ENCODE data around the gene FOXO6.
A peak's percentile ranks its signal among the peaks of the same experiment; 100 is the strongest.

The FOXO6 gene

DNA sequence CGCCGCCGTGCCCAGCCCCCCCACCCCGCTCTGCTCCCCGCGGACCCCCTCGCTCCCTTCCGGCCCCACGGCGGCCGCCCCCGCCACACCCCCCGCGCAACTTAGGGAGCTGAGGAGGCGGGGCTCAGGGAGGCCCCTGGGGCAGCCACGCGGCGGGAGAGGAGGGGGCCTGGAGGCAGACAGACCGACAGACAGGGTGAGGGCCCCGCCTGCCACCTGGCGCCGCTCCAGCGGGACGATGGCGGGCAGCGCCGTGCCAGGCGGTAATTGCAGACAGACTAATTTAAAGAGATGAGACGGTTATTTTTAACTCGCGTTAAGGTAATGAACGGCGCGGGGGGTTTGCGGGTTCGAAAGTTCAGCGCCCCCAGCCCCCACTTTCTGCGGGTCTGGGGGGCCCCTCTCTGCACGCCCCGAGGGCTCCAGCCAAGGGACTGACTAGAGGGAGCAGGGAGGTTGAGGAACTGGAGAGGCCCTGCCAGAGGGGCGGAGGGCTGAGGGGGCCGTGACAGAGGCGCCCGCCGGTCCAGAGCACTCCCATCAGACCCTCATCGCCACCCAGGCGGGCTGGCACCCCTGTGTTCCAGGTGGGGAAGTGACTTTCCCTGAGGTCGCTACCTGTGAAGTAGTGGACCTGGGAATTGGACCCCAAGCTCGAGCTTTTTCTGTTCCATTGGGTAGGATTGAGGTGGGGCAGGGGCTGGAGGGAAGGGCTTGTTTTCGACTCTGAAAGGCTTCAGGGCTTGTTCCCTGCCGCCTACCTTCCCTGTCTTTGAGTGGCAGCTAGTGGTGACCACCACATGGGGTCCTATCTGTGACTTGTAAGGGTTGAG lies 5.4 kb downstream of the FOXO6 start:
- DNase-seq (ENCODE audit: low read depth): peak; percentile 35

DNA sequence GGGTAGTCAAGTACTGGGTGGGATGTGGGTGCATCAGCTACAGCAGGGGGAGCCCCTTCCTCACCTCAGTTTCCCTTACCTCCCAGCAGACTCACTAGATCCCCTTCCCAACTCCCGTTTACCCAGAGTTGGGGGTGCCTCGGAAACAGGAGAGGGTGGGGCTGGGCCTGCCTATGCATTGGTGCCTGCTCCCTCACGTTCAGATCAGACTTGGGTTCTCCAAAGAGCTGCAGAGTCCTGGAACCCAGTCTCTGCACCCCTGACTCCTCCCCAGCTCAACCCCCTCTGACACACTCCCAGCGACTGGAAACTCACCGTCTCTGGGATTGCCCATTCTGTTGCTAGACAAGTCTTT lies 6.0 kb downstream of the FOXO6 start:
- no peak for DNase-seq (ENCODE audit: low read depth)

DNA sequence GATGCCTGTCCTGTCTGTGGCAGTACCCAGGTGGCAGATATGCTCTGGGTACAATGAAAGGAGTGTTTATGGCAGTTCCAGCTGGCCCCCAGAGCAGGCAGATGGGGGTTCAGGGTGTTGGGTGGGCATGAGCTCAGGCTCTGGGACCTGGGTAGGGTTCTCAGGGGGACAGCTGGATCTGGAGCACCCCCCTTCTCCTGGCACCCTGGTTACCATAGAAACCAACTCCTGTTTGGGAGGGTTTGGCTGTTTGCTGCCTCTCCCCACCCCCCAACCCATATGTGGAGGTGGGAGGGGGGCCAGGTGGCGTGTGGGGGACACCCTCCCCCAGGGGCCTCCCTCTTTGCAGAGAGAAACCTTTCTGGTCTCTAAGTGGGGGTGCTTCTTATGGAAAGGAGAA lies 7.1 kb downstream of the FOXO6 start:
- no peak for DNase-seq (ENCODE audit: low read depth)

- DNase-seq (ENCODE audit: low read depth): no peak
Observed at GRCh38 chr1:41368801-41369200, 7.6 kb downstream of the FOXO6 start.

- no peak for DNase-seq (ENCODE audit: low read depth)
Observed at GRCh38 chr1:41369531-41369930, 8.3 kb downstream of the FOXO6 start.

- DNase-seq (ENCODE audit: low read depth): no peak
Observed at GRCh38 chr1:41370225-41370624, 9.0 kb downstream of the FOXO6 start.

DNA sequence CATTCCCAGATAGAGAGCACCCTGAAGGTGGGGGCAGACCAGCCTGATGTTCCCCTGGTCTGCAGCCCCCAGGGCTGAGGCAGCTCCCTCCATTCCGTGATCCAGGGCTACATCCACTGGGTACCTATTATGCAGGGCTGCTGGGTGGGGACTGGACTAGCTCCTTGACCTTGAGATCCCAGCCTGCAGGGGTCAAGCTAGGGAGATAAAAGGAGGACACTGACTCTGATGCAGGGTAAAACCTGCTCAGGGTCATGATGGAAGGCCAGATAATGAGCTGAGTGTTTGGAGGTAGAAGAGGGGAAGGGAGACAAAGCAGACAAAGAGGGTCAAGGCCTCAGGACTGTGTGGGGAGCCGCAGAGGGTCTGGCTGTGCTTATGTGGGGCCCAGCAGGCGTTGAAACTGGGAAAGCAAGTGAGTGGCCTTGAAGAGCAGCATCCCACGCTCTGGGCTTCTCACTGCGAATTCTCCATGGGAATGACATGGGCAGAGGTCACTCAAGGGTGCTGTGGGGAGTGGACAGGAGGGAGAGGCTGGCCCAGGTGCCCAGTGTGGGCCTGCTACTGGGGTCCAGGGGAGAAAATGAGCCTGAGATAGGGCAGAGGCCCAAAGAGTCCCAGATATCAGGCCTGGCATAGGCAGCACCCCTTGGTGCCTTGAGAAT lies 9.7 kb downstream of the FOXO6 start:
- no peak for DNase-seq (ENCODE audit: low read depth)

GRCh38 chr1:41371630-41372599 lies 10.7 kb downstream of the FOXO6 start:
- no peak for DNase-seq (ENCODE audit: low read depth)

DNA sequence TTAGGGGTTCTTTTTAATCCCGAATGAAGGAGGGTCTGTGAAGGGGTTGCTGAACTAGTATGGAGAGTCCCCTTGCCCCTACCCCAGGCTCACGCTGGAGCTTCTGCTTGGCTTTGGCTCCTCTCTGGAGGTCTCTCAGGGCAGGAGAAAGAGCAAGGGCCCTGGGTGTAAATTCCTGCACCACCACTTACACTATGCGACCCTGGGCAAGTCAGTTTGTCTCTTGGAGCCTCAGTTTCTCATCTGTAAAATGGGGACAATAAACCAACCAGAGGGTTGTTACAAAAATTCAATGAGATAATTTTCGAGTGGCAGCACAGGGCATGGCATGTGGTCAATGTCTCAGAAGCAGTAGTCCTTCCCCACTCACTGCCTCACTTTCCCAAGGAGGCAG lies 11.4 kb downstream of the FOXO6 start:
- DNase-seq (ENCODE audit: low read depth): no peak

DNA sequence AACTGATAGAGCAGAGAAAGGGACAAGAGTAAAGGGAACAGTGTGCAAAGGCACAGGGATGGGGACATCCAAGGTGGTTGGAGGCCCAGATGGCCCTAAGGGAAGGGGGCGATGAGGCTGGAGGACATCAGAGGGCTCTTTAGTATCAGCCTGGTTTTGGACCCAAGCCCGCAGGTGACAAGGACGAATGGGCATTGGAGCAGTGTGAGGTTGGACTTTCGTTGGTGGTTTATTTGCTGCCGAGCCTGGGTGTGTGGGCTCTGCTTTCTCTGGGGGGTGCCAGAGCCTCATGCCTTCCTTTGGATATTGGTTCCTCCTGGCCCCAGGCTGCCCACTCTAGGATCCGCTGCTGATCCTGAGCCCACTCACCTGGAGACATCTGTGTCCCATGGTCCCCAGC lies 12.1 kb downstream of the FOXO6 start:
- DNase-seq (ENCODE audit: low read depth): no peak

- no peak for DNase-seq (ENCODE audit: low read depth)
Observed at GRCh38 chr1:41374711-41375110, 13.5 kb downstream of the FOXO6 start.

DNA sequence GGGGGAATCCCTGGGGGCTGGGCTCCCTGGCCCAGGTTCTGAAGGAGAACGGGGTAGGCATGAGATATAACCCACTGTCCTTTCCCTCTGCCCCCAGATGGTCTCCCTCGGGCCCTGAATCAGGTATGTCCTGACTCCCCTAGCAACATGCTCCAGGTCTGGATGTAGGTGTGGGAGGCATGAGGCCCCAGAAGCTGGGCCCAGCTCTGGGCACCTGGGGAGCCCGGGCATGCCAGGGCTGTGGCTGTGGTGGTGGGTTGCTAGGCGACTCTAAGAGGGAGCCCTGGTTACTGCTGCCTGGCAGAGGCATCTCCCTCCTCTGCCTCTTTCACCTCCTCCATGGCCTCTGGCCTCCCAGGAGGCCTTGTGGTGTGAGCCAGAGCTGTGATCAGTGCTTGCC lies 16.2 kb downstream of the FOXO6 start:
- no peak for DNase-seq (ENCODE audit: low read depth)

DNA sequence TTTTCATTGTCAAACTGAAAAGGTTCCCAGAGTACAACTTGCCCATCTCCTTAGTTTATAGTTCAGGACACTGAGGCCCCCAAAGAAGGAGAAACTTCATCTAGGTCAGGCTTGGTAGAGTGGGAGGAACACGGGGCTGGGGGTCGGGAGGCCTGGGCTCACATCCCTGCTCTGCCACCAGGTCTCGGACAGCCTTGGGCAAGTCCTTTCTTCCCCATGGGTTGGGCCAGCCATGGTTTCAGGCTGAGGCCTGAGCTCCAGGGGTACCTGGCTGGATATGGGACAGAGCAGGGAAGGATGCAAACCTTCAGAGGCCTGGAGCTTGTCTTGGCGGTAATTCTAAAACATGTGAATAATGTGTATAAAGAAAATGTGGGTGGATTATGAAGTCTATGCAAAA lies 17.0 kb downstream of the FOXO6 start:
- DNase-seq (ENCODE audit: low read depth): no peak

- no peak for DNase-seq (ENCODE audit: low read depth)
Observed at GRCh38 chr1:41378999-41379737, 17.9 kb downstream of the FOXO6 start.

GRCh38 chr1:41379738-41380130 lies 18.5 kb downstream of the FOXO6 start:
- no peak for DNase-seq (ENCODE audit: low read depth)

- no peak for DNase-seq (ENCODE audit: low read depth)
Observed at GRCh38 chr1:41380195-41380594, 19.0 kb downstream of the FOXO6 start.

GRCh38 chr1:41380979-41381691 lies 19.9 kb downstream of the FOXO6 start:
- no peak for DNase-seq (ENCODE audit: low read depth)

DNA sequence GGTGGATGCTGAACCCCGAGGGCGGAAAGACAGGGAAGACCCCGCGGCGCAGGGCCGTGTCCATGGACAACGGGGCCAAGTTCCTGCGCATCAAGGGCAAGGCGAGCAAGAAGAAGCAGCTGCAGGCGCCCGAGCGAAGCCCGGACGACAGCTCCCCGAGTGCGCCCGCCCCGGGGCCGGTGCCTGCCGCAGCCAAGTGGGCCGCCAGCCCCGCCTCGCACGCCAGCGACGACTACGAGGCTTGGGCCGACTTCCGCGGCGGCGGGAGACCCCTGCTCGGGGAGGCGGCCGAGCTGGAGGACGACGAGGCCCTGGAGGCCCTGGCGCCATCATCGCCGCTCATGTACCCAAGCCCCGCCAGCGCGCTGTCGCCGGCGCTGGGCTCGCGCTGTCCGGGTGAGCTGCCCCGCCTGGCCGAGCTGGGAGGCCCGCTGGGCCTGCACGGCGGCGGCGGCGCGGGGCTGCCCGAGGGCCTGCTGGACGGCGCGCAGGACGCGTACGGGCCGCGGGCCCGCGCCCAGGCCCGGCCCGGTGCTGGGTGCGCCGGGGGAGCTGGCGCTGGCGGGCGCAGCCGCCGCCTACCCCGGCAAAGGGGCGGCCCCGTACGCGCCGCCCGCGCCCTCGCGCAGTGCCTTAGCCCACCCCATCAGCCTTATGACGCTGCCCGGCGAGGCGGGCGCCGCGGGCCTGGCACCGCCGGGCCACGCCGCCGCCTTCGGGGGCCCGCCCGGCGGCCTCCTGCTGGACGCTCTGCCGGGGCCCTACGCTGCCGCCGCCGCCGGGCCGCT lies 20.7 kb downstream of the FOXO6 start:
- no peak for DNase-seq (ENCODE audit: low read depth)

- DNase-seq (ENCODE audit: low read depth): no peak
Observed at GRCh38 chr1:41382480-41383090, 21.4 kb downstream of the FOXO6 start.

All from activated T-helper 1 cell treated with Interleukin-2 at 50 U/mL for 16 hours (primary cell).